GM03348 (cell line): Measurements from ENCODE around the gene FHAD1.

ENCODE experiments used
- DNase-seq: peaks from one replicate; pipeline ENCODE4 v3.0.0; 2012; ENCODE audit warnings: low spot score

Gene FHAD1

GRCh38 chr1:15246960-15247614 is at the start of gene FHAD1:
Gene FHAD1, plus strand, starts transcription at chr1:15247223. Its CDS starts 4,562 bp downstream, at chr1:15251785.
- peak; percentile 56 for DNase-seq

- no peak for DNase-seq
Observed at GRCh38 chr1:15197591-15198447, 49.2 kb upstream of the FHAD1 start.

- no peak for DNase-seq
Observed at GRCh38 chr1:15198684-15199083, 48.3 kb upstream of the FHAD1 start.

GRCh38 chr1:15201221-15201620 is 45.8 kb upstream of the FHAD1 start:
- DNase-seq: no peak

GRCh38 chr1:15201849-15202551 is 45.0 kb upstream of the FHAD1 start:
- no peak for DNase-seq

- DNase-seq: no peak
Observed at GRCh38 chr1:15204931-15205330, 42.1 kb upstream of the FHAD1 start.

GRCh38 chr1:15205586-15206346 is 41.3 kb upstream of the FHAD1 start:
- DNase-seq: no peak

GRCh38 chr1:15206418-15207030 is 40.5 kb upstream of the FHAD1 start:
- no peak for DNase-seq

- no peak for DNase-seq
Observed at GRCh38 chr1:15207031-15207828, 39.8 kb upstream of the FHAD1 start.

GRCh38 chr1:15207829-15208429 is 39.1 kb upstream of the FHAD1 start:
- DNase-seq: no peak

- DNase-seq: no peak
Observed at GRCh38 chr1:15210651-15211375, 36.2 kb upstream of the FHAD1 start.

- no peak for DNase-seq
Observed at GRCh38 chr1:15211424-15211823, 35.6 kb upstream of the FHAD1 start.

GRCh38 chr1:15212216-15212953 is 34.6 kb upstream of the FHAD1 start:
- DNase-seq: no peak

- DNase-seq: no peak
Observed at GRCh38 chr1:15212954-15213291, 34.1 kb upstream of the FHAD1 start.

- no peak for DNase-seq
Observed at GRCh38 chr1:15213341-15213821, 33.6 kb upstream of the FHAD1 start.

- peak; percentile 65 for DNase-seq
Observed at GRCh38 chr1:15214527-15214926, 32.5 kb upstream of the FHAD1 start.

GRCh38 chr1:15215116-15215515 is 31.9 kb upstream of the FHAD1 start:
- no peak for DNase-seq

- no peak for DNase-seq
Observed at GRCh38 chr1:15217654-15218053, 29.4 kb upstream of the FHAD1 start.
